H1 (cell line): Measurements from ENCODE around the gene GGN. TPM values are rescaled to one million over a fixed set of nuclear protein-coding genes. Genes with fewer than 3 reads are reported as not detected.

Experiments
- CTCF ChIA-PET: fragments of 300-600 bp; sonication (Branson Sonifier 250); formaldehyde crosslinking; loops from one replicate; lab custom pipeline; 2021; ENCODE audit not compliant: partially characterized antibody; lab: Charles Lee
- POLR2A ChIA-PET: fragments of 300-600 bp; sonication (Branson Sonifier 250); formaldehyde crosslinking; loops from one replicate; lab custom pipeline; 2021; ENCODE audit warnings: inconsistent platforms; ENCODE audit not compliant: partially characterized antibody; lab: Charles Lee
- DNase-seq, 2 experiments: peaks; one replicate each; pipeline versions ENCODE4 v3.0.0 to v3.0.0-alpha.2; 2010 to 2022; ENCODE audit warnings: low spot score in 2 of 2, low read depth in 1 of 2, mixed read lengths in 1 of 2
- FAIRE-seq: peaks from 2 replicates; lab custom pipeline; 2011; peaks lifted over from hg19 to GRCh38; lab: Jason Lieb, UNC
- H2AFZ ChIP-seq: 2 replicates; pipeline ENCODE4 v1.8.1; 2012; ENCODE audit warnings: low read length, inconsistent platforms
- H2AK5ac ChIP-seq: 2 replicates; pipeline ENCODE4 v1.6.1; 2013; ENCODE audit warnings: low read depth, low read length
- H2BK120ac ChIP-seq: replicated peaks from 2 replicates; pipeline ENCODE3; 2013; ENCODE audit warnings: low read depth, low read length, inconsistent platforms
- H2BK12ac ChIP-seq: 2 replicates; pipeline ENCODE4 v1.6.1; 2013; ENCODE audit warnings: low read depth, low read length
- H2BK15ac ChIP-seq: 2 replicates; pipeline ENCODE4 v1.6.1; 2013; ENCODE audit warnings: low read length
- H2BK20ac ChIP-seq: 2 replicates; pipeline ENCODE4 v1.6.1; 2013; ENCODE audit warnings: low read length
- H2BK5ac ChIP-seq: 2 replicates; pipeline ENCODE4 v1.6.1; 2013; ENCODE audit warnings: low read depth, low read length
- H3K14ac ChIP-seq: 2 replicates; pipeline ENCODE4 v1.6.1; 2013; ENCODE audit warnings: inconsistent platforms; ENCODE audit not compliant: insufficient read length
- H3K18ac ChIP-seq: 2 replicates; pipeline ENCODE4 v1.6.1; 2013; ENCODE audit warnings: low read length; ENCODE audit errors: extremely low read depth
- H3K23ac ChIP-seq: 2 replicates; pipeline ENCODE4 v1.6.1; 2013; ENCODE audit warnings: inconsistent platforms; ENCODE audit not compliant: insufficient read length
- H3K23me2 ChIP-seq: 2 replicates; pipeline ENCODE4 v1.6.1; 2013; ENCODE audit warnings: low read depth, low read length
- H3K27ac ChIP-seq: 2 replicates; pipeline ENCODE4 v1.6.1; 2011; ENCODE audit warnings: low read depth, low read length, inconsistent platforms
- H3K27me3 ChIP-seq, 4 experiments: replicated peaks in 1 of 4; 1 replicate in 1 of 4; 2 replicates in 3 of 4; pipeline versions ENCODE4 v1.6.1 to v1.8.1; 2011 to 2013; ENCODE audit warnings: low read length in 3 of 4, mild to moderate bottlenecking in 3 of 4, inconsistent platforms in 2 of 4, mixed read lengths in 2 of 4, moderate library complexity in 1 of 4; ENCODE audit not compliant: control insufficient read depth in 3 of 4, insufficient read depth in 3 of 4; ENCODE audit errors: extremely low read depth in 1 of 4
- H3K36me3 ChIP-seq, 4 experiments: 2 replicates each; pipeline versions ENCODE4 v1.6.1 to v1.8.1; 2011 to 2013; ENCODE audit warnings: mild to moderate bottlenecking in 4 of 4, low read length in 3 of 4, moderate library complexity in 2 of 4, control low read depth in 1 of 4, inconsistent platforms in 1 of 4; ENCODE audit not compliant: insufficient read depth in 4 of 4, control insufficient read depth in 2 of 4
- H3K4ac ChIP-seq: replicated peaks from 2 replicates; pipeline ENCODE3; 2013; ENCODE audit warnings: low read length, low read depth, mixed read lengths, inconsistent platforms; ENCODE audit not compliant: insufficient read length
- H3K4me1 ChIP-seq, 4 experiments: replicated peaks in 1 of 4; 1 replicate in 1 of 4; 2 replicates in 3 of 4; pipeline versions ENCODE4 v1.6.1 to v1.8.1; 2011 to 2013; ENCODE audit warnings: low read length in 3 of 4, inconsistent platforms in 2 of 4, mixed read lengths in 1 of 4; ENCODE audit not compliant: insufficient read depth in 4 of 4, control insufficient read depth in 3 of 4
- H3K4me2 ChIP-seq, 2 experiments: 2 replicates each; pipeline versions ENCODE4 v1.6.1 to v1.8.1; 2011 to 2013; ENCODE audit warnings: low read depth in 2 of 2, low read length in 2 of 2, control low read depth in 1 of 2, inconsistent platforms in 1 of 2, mild to moderate bottlenecking in 1 of 2; ENCODE audit not compliant: insufficient read depth in 1 of 2
- H3K4me3 ChIP-seq, 4 experiments: fragments of 200-600, 300-600 bp in 1 of 4; sonication (generic), shearing (Covaris generic), sonication (Bioruptor Twin) in 1 of 4; 2 replicates each; pipeline versions ENCODE4 v1.5.1 to v1.8.1; 2011 to 2016; ENCODE audit warnings: low read length in 4 of 4, low read depth in 3 of 4, control low read depth in 2 of 4, inconsistent platforms in 2 of 4, mild to moderate bottlenecking in 2 of 4, mixed read lengths in 1 of 4, moderate library complexity in 1 of 4; ENCODE audit not compliant: insufficient read depth in 2 of 4; ENCODE audit errors: extremely low read depth in 1 of 4
- H3K56ac ChIP-seq: replicated peaks from 2 replicates; pipeline ENCODE3; 2013; ENCODE audit warnings: low read depth, mild to moderate bottlenecking, mixed read lengths, low read length, inconsistent platforms; ENCODE audit not compliant: insufficient read length
- H3K79me1 ChIP-seq: 2 replicates; pipeline ENCODE4 v1.6.1; 2013; ENCODE audit warnings: low read depth, low read length, control low read depth
- H3K79me2 ChIP-seq, 2 experiments: 2 replicates each; pipeline versions ENCODE4 v1.6.1 to v1.8.1; 2012 to 2013; ENCODE audit warnings: low read length in 2 of 2, mild to moderate bottlenecking in 2 of 2, inconsistent platforms in 1 of 2; ENCODE audit not compliant: insufficient read depth in 2 of 2, control insufficient read depth in 1 of 2
- H3K9ac ChIP-seq, 4 experiments: replicated peaks in 1 of 4; 1 replicate in 1 of 4; 2 replicates in 3 of 4; pipeline versions ENCODE4 v1.6.1 to v1.8.1; 2011 to 2013; ENCODE audit warnings: low read depth in 3 of 4, low read length in 3 of 4, control low read depth in 2 of 4, mild to moderate bottlenecking in 2 of 4, moderate library complexity in 2 of 4, inconsistent platforms in 1 of 4; ENCODE audit errors: extremely low read depth in 1 of 4
- H3K9me3 ChIP-seq, 2 experiments: 2 replicates each; pipeline versions ENCODE4 v1.6.1 to v1.8.1; 2012 to 2013; ENCODE audit warnings: mild to moderate bottlenecking in 2 of 2, moderate library complexity in 2 of 2, control low read depth in 1 of 2, inconsistent platforms in 1 of 2, low read depth in 1 of 2, low read length in 1 of 2, mixed read lengths in 1 of 2; ENCODE audit not compliant: insufficient read depth in 2 of 2
- H4K20me1 ChIP-seq, 2 experiments: replicated peaks in 1 of 2; 2 replicates each; pipeline versions ENCODE3 to v1.8.1; 2011 to 2013; ENCODE audit warnings: inconsistent platforms in 2 of 2, low read length in 2 of 2, mild to moderate bottlenecking in 1 of 2; ENCODE audit not compliant: insufficient read depth in 2 of 2, control insufficient read depth in 1 of 2
- H4K5ac ChIP-seq: 2 replicates; pipeline ENCODE4 v1.6.1; 2013; ENCODE audit warnings: low read length, low read depth, mixed read lengths, inconsistent platforms; ENCODE audit not compliant: insufficient read length
- H4K8ac ChIP-seq: 2 replicates; pipeline ENCODE4 v1.8.0; 2013; ENCODE audit warnings: mild to moderate bottlenecking, moderate library complexity, low read length, inconsistent platforms; ENCODE audit not compliant: insufficient read depth; ENCODE audit errors: extremely low read depth
- H4K91ac ChIP-seq: replicated peaks from 2 replicates; pipeline ENCODE3; 2013; ENCODE audit warnings: low read length, mixed read lengths, inconsistent platforms; ENCODE audit not compliant: insufficient read length
- CREB1 ChIP-seq: IDR thresholded peaks from 2 replicates; pipeline ENCODE4 v1.6.1; 2012; ENCODE audit warnings: inconsistent platforms
- WGBS, 2 experiments: shearing (Covaris generic) in 1 of 2; methylation state at CpG; one replicate each; pipeline versions ENCODE4 v1.1.6 to v1.1.7; 2013 to 2015; ENCODE audit warnings: low lambda C conversion rate in 2 of 2, mixed read lengths in 2 of 2, inconsistent platforms in 1 of 2, low coverage in 1 of 2, missing lambda C conversion rate in 1 of 2; ENCODE audit not compliant: insufficient replicate concordance in 2 of 2, insufficient coverage in 1 of 2, insufficient read length in 1 of 2; ENCODE audit errors: extremely low coverage in 1 of 2, missing lambda C conversion rate in 1 of 2; 5-methylcytosine and 5-hydroxymethylcytosine counted together
- polyA plus RNA-seq, 7 experiments: library from polyadenylated mRNA; depleted of rRNA in 3 of 7; stranded (reverse) in 5 of 7; unstranded in 2 of 7; fragments of >200 nt in 5 of 7; fragments of 200-250 nt in 2 of 7; gene quantifications; 1 replicate in 5 of 7; 2 replicates in 1 of 7; 4 replicates in 1 of 7; pipeline versions ENCODE4 v1.2.1 to v1.2.3, GENCODE V29; 2011 to 2013; ENCODE audit warnings: missing spikeins in 2 of 7, mixed read lengths in 2 of 7
- total RNA-seq: library from RNA; stranded (reverse); fragmentation: NEBNext Ultra II Directional; extraction: Animal tissue kit (Norgen Biotek cat#: 25700); gene quantifications from 2 replicates; pipeline ENCODE4 v1.2.1, GENCODE V29; 2021

GGN gene
- total and polyA plus RNA-seq, 2 of the 8 experiments (the other 6 are each of a cell fraction or from before 2014, with no cell fraction given): 0.47 to 1.2 TPM

DNA sequence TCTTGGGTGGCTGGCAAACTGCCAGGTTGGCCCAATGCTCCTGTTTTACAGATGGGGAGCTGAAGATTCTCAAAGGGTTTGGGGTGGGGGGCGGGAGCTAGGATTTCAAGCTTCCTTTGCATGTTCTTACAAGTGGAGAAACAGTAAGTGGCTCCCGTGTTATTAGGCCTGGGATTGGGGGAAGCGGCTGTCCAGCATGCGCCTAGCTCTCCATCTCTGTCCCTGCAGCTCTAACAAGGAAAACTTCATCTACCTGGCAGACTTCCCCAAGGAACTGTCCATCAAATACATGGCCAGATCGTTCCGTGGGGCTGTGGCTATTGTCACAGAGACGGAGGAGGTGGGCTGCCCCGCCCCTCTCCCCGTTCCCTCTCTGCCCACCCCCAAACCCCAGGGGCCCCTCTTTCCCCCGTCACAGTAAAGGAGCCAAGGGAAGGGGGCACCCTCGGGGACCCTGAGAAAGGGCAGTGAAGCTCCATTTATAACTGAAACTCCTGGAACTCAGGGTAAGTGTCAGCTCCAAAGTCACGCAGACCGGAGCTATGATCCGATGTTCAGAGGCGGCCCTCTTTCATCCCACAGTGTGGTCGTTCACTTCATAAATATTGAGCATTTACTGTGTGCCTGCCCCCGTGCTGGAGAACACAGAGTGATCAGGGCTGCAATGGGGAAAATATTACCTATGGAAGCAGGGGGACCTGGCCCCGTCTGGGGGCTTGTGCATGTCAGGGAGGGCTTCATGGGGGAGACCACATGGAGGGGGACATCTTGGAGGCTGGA lies 28.4 kb downstream of the GGN start:
- Histone ChIP-seq H3K79me2 (no peaks in the 10 kb centered on the region), H2BK20ac (no peak overlapping the region), H2BK15ac (no peak overlapping the region), H3K18ac (no peak overlapping the region), H2BK5ac (no peak overlapping the region), H3K36me3 (no peaks in the 10 kb centered on the region), H2BK12ac (no peak overlapping the region), H4K91ac (no peak overlapping the region), H3K9ac (no peak overlapping the region), H3K23ac (no peak overlapping the region), H3K4me1 (peaks cover 0 to 5% (median 2%) of the 10 kb centered on the region in 4 experiments; a peak in 3 of 7 replicates), H2AFZ (no peak overlapping the region), H3K4ac (no peak overlapping the region), H3K56ac (no peak overlapping the region), H3K4me3 (no peak overlapping the region), H3K23me2 (peaks cover 8% of the 10 kb centered on the region; the same call in 1 of the 2 replicates), H4K20me1 (peaks cover 0 to 2% of the 10 kb centered on the region in 2 experiments), H3K27ac (no peak overlapping the region), H2BK120ac (no peak overlapping the region), H3K4me2 (no peak overlapping the region; a peak in 1 of 4 replicates), H4K5ac (no peak overlapping the region), H3K27me3 (peaks cover 4 to 25% (median 19%) of the 10 kb centered on the region in 4 experiments), H3K79me1 (no peaks in the 10 kb centered on the region), H3K14ac (no peak overlapping the region), H4K8ac (no peak overlapping the region), H2AK5ac (no peak overlapping the region), H3K9me3 (peaks cover 0 to under 1% of the 10 kb centered on the region in 2 experiments; a peak in 1 of 4 replicates)
- DNase-seq (no peak), FAIRE-seq (no peak)
- WGBS, 2 experiments: 81% methylated on average over 11 of the region's 18 CpGs; no CpG with 5 or more reads in 1 of the 2 experiments
- ChIA-PET POLR2A (interaction anchor here (0.6 to 1.8 kb wide), 6 partner anchors 9 to 1594 kb away, joined by 3 to 5 read pairs (median 3); partner anchors contain the start of genes C19orf33 and SIPA1L3), CTCF (interaction anchor here (0.7 to 2.8 kb wide), 2 partner anchors 15 to 234 kb away, joined by 3 to 9 read pairs; partner anchors contain the start of gene PSMD8)
- no peak for TF ChIP-seq CREB1
